ENCODE data around the gene NCAPH2. TPM values are rescaled to one million over a fixed set of nuclear protein-coding genes. Genes with fewer than 3 reads are reported as not detected.
A peak's percentile ranks its signal among the peaks of the same experiment; 100 is the strongest.

The NCAPH2 gene
- total RNA-seq, 6 donors from 2014 or later: 55.4 to 104 (median 62.2) TPM

DNA sequence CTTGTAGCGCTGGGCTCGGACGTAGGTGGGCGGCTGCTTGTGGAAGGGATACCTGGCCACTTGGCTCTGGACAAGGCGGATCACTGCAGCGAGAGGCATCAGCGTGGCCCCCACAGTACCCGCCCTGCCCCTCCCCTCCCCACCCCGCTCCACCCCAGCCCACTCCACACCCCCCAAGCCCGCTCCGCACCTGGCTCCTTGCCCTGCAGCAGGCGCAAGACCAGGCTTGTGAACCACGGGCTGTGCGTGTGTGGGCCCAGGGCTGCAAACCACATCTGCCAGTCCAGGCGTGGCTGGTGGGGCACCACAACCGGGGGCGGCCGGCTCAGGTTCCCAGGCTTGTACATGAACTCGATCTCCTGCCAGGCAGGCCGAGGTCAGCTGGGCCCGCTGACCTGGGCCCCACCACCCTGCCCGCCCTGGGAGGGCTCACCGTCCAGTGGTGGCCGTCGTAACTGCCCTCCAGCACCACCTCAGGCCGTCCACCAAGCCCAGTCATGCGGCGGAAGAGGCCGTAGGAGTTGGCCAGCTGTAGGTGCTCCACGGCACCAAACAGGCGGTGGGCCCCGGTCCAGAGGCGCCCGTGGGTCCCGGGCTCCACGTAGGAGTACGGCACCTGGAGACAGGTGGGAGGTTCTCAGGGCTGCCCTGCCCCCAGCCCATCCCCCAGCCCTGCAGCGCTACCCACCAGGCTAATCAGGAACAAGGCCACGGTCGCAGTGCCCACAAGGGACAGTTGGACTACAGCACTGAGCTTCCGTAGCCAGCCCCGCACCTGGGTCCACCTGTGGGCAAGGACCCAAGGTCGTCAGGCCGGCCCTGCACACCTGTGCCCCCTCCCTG is 3.4 kb upstream of the NCAPH2 start:
- peak in 1 of 2 donors; percentile 83 for DNase-seq
- 96% methylated on average over 42 of the region's 44 CpGs; no CpG with 5 or more reads in 1 of the 2 donors for WGBS, 2 donors

DNA sequence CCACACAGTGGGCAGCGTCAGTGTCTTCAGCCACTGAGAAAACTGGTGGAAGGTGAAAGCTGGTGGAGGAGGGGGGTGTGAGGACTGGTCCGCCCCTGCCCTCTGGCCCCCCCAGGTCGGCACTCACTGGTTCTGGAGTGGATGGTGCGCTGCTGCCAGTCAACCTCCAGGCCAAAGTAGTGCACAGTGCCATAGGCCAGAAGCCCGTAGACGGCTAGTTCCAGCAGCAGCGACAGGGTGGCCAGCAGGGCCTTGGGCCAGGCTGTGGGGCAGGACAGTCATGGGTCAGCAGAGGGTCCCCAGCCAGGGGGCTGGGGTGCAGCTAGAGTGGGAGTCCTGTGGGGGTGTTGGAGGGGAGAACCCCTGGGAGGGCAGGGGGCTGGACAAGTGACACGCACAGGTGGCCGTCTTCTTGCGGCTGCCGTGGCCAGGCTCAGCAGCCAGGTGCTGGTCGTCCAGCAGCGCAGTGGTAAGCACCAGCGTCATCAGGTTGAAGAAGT is 2.7 kb upstream of the NCAPH2 start:
- no peaks in the 10 kb centered on the region for H3K9me3 ChIP-seq
- 94 to 96% methylated on average over 11 to 13 of the region's 14 CpGs for WGBS, 2 donors
- H3K27me3 ChIP-seq: no peaks in the 10 kb centered on the region
- peaks cover 15 to 36% (median 34%) of the 10 kb centered on the region in 4 donors for H3K36me3 ChIP-seq
- peaks cover 19 to 39% (median 24%) of the 10 kb centered on the region in 4 donors for H3K4me1 ChIP-seq
- DNase-seq: no peak
- H3K27ac ChIP-seq: no peak overlapping the region
- no peak overlapping the region for H3K4me3 ChIP-seq
- no peak for ATAC-seq (ENCODE audit: low FRiP score in 2 of 2)
- TF ChIP-seq POLR2AphosphoS5 (IDR thresholded peaks at IDR 0.05) (no peak), POLR2A (IDR thresholded peaks at IDR 0.05) (no peak), EP300 (IDR thresholded peaks at IDR 0.05) (no peak)
- TF ChIP-seq, protein P1, sequence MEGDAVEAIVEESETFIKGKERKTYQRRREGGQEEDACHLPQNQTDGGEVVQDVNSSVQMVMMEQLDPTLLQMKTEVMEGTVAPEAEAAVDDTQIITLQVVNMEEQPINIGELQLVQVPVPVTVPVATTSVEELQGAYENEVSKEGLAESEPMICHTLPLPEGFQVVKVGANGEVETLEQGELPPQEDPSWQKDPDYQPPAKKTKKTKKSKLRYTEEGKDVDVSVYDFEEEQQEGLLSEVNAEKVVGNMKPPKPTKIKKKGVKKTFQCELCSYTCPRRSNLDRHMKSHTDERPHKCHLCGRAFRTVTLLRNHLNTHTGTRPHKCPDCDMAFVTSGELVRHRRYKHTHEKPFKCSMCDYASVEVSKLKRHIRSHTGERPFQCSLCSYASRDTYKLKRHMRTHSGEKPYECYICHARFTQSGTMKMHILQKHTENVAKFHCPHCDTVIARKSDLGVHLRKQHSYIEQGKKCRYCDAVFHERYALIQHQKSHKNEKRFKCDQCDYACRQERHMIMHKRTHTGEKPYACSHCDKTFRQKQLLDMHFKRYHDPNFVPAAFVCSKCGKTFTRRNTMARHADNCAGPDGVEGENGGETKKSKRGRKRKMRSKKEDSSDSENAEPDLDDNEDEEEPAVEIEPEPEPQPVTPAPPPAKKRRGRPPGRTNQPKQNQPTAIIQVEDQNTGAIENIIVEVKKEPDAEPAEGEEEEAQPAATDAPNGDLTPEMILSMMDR (IDR thresholded peaks at IDR 0.05): no peak

More for the DNA sequence above, 3.4 kb upstream of the NCAPH2 start:
- no peak overlapping the region for H3K27ac ChIP-seq
- peaks cover 19 to 35% (median 22%) of the 10 kb centered on the region in 4 donors for H3K4me1 ChIP-seq
- no peak for TF ChIP-seq POLR2AphosphoS5 (IDR thresholded peaks at IDR 0.05)
- TF ChIP-seq, protein P1 (IDR thresholded peaks at IDR 0.05): no peak
- no peak for TF ChIP-seq EP300 (IDR thresholded peaks at IDR 0.05)
- no peak for TF ChIP-seq POLR2A (IDR thresholded peaks at IDR 0.05)
- H3K4me3 ChIP-seq: no peak overlapping the region
- no peak for ATAC-seq (ENCODE audit: low FRiP score in 2 of 2)
- no peaks in the 10 kb centered on the region for H3K9me3 ChIP-seq
- no peaks in the 10 kb centered on the region for H3K27me3 ChIP-seq
- peaks cover 15 to 36% (median 33%) of the 10 kb centered on the region in 4 donors for H3K36me3 ChIP-seq

DNA sequence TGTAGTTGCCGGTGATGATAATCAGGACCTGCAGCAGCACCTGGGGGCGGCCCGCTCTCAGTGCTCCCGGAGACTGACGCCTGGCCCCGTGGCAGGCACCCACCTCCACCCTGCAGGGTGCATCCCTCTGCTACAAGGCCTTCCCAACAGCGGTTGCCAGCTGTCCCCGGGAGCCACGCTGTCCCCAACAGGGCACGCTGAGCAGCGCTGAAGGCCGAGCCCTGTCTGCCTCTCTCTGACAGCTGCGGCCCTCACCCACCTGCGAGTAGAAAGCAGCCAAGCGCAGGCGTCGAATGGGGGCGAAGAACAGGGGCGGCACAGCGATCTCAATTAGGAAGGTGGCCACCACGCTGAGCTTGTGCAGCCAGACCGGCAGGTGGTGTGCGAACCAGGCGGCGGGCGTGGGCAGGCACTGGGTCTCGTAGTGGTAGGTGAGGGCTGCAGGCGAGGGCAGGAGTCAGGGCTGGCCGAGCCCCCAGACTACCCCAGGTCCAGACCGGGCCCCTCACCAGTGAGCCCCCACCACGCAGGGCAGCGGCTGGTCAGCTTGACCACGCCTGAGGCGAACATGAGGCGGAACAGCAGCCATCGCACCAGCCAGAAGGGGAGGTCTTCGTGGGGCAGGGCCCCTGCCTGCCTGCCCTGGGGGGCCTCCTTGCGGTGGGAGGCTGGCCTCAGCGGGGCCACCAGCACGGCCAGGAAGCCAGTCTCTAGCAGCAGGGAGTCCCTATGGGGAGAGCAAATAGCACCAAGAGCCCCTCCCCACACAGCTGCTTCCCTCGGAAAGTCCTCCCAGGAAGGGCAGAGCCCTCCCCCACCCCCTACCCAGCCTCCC is 2.0 kb upstream of the NCAPH2 start:
- H3K4me1 ChIP-seq: peaks cover 19 to 39% (median 24%) of the 10 kb centered on the region in 4 donors
- DNase-seq: peak in 1 of 2 donors; percentile 86
- no peak for TF ChIP-seq EP300 (IDR thresholded peaks at IDR 0.05)
- no peak for TF ChIP-seq POLR2AphosphoS5 (IDR thresholded peaks at IDR 0.05)
- no peak for TF ChIP-seq POLR2A (IDR thresholded peaks at IDR 0.05)
- TF ChIP-seq, protein P1 (IDR thresholded peaks at IDR 0.05): no peak
- H3K9me3 ChIP-seq: no peaks in the 10 kb centered on the region
- peak overlapping the region in 2 of 4 donors; percentile 81 to 99 for H3K4me3 ChIP-seq
- peak overlapping the region in 1 of 4 donors; percentile 91 for H3K27ac ChIP-seq
- WGBS, 2 donors: 92 to 96% methylated on average over 22 to 38 of the region's 41 CpGs
- H3K36me3 ChIP-seq: peaks cover 15 to 40% (median 36%) of the 10 kb centered on the region in 4 donors
- H3K27me3 ChIP-seq: no peaks in the 10 kb centered on the region
- ATAC-seq (ENCODE audit: low FRiP score in 2 of 2): no peak

DNA sequence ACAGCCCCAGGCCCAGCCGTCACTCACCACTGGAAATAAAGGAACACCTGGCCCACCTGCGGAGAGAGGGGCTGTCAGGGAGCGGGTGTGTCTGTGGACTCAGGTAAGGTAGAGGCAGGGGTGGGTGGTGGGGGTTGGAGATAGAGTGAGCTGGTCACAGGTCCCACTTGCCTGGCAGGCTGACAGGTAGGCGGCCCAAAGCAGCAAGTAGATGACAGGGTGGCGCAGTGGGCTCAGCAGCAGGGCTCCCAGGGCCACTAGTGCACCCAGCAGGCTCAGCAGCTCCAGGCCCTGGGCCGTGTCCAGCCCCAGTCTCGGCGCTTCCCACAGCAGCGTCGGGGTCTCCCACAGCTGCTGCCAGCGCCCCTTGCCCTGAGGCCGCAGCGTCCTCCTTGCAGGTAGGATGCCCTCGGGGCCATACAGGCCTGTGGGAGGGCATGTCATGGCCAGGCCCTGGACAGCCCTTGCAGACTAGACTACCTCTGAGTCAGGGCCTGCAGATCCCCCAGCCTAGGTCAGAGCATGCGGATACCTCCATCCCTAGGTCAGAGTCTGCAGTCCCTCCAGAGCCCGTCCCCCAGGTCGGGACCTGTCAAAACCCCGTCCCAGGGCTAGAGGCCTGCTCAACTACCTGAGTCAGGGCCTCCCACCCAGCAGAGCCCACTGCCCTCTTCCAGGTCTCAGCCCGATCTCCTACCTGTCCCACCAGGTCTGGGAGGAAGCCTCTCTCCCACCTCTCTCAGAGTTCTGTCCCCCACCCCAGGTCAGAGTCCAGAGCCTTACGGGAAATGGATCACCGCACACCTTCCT is 1.2 kb upstream of the NCAPH2 start:
- ATAC-seq (ENCODE audit: low FRiP score in 2 of 2) (peak in 1 of 2 donors; percentile 2), DNase-seq (peak in 1 of 2 donors; percentile 87)
- H3K9me3 ChIP-seq: no peaks in the 10 kb centered on the region
- H3K36me3 ChIP-seq: peaks cover 15 to 40% (median 36%) of the 10 kb centered on the region in 4 donors
- peak overlapping the region; percentile 81 to 99 (median 98) for H3K4me3 ChIP-seq
- TF ChIP-seq, protein P1 (IDR thresholded peaks at IDR 0.05): no peak
- TF ChIP-seq POLR2A (IDR thresholded peaks at IDR 0.05): no peak
- no peak for TF ChIP-seq EP300 (IDR thresholded peaks at IDR 0.05)
- TF ChIP-seq POLR2AphosphoS5 (IDR thresholded peaks at IDR 0.05): no peak
- peak overlapping the region; percentile 87 to 94 (median 90) for H3K27ac ChIP-seq
- H3K27me3 ChIP-seq: no peaks in the 10 kb centered on the region
- WGBS, 2 donors: 41 to 79% methylated on average over 3 to 21 of the region's 21 CpGs
- H3K4me1 ChIP-seq: peaks cover 23 to 39% (median 24%) of the 10 kb centered on the region in 4 donors
